HG03139 (cell line): ENCODE data around the gene CAPN3.

Source experiments
- ATAC-seq: cut with Tn5 transposase; IDR thresholded peaks from one replicate; pipeline ENCODE4 v1.9.1; 2021; ENCODE audit not compliant: unreplicated experiment

Gene CAPN3

GRCh38 chr15:42392309-42393024 is 33.2 kb downstream of the CAPN3 start:
- ATAC-seq = no peak

GRCh38 chr15:42394106-42394505 is 34.8 kb downstream of the CAPN3 start:
- ATAC-seq = no peak

- ATAC-seq = no peak
Measured at GRCh38 chr15:42395838-42396237, 36.5 kb downstream of the CAPN3 start.

- ATAC-seq = no peak
Measured at GRCh38 chr15:42401544-42402454, 42.5 kb downstream of the CAPN3 start.

- no peak for ATAC-seq
Measured at GRCh38 chr15:42402455-42403205, 43.3 kb downstream of the CAPN3 start.

- no peak for ATAC-seq
Measured at GRCh38 chr15:42403389-42403788, 44.1 kb downstream of the CAPN3 start.

- no peak for ATAC-seq
Measured at GRCh38 chr15:42404461-42405235, 45.3 kb downstream of the CAPN3 start.

- ATAC-seq = no peak
Measured at GRCh38 chr15:42405863-42406482, 46.7 kb downstream of the CAPN3 start.

- no peak for ATAC-seq
Measured at GRCh38 chr15:42408178-42408577, 48.9 kb downstream of the CAPN3 start.

GRCh38 chr15:42409011-42409410 is 49.7 kb downstream of the CAPN3 start:
- ATAC-seq = no peak

- ATAC-seq = no peak
Measured at GRCh38 chr15:42411884-42412283, 52.6 kb downstream of the CAPN3 start.

- no peak for ATAC-seq
Measured at GRCh38 chr15:42413920-42414319, 54.6 kb downstream of the CAPN3 start.

GRCh38 chr15:42419369-42419768 is 60.1 kb downstream of the CAPN3 start:
- ATAC-seq = no peak

- ATAC-seq = no peak
Measured at GRCh38 chr15:42421376-42421775, 62.1 kb downstream of the CAPN3 start.

- ATAC-seq = no peak
Measured at GRCh38 chr15:42427429-42428223, 68.3 kb downstream of the CAPN3 start.

- ATAC-seq = no peak
Measured at GRCh38 chr15:42444415-42445063, 85.2 kb downstream of the CAPN3 start.

- no peak for ATAC-seq
Measured at GRCh38 chr15:42445551-42445950, 86.2 kb downstream of the CAPN3 start.

GRCh38 chr15:42447599-42447998 is 88.3 kb downstream of the CAPN3 start:
- no peak for ATAC-seq

- no peak for ATAC-seq
Measured at GRCh38 chr15:42448281-42448680, 89.0 kb downstream of the CAPN3 start.
